ENCODE data around the gene CA10. TPM values are rescaled to one million over a fixed set of nuclear protein-coding genes. Genes with fewer than 3 reads are reported as not detected.

Gene CA10
- total and polyA plus RNA-seq, 2 donors (not counting 3 experiments of a cell fraction or from before 2014, with no cell fraction given), result not detected

- CTCF ChIA-PET, result no interaction called here
- Histone ChIP-seq H3K4me2 (ENCODE audit: insufficient read depth, low read length) (no peak overlapping the region), H3K9me3 (replicated peaks; ENCODE audit: control insufficient read depth, insufficient read depth, low read length) (peaks cover 1% of the 10 kb centered on the region), H2AFZ (ENCODE audit: low read depth, low read length) (no peak overlapping the region), H3K9me1 (replicated peaks; ENCODE audit: control insufficient read depth, extremely low read depth, insufficient read depth, low read length) (no peaks in the 10 kb centered on the region), H4K20me1 (replicated peaks; ENCODE audit: control insufficient read depth, extremely low read depth, insufficient read depth, low read length) (no peaks in the 10 kb centered on the region), H3K9ac (replicated peaks; ENCODE audit: extremely low read depth, insufficient read depth, low read length) (no peak overlapping the region), H3K36me3 (ENCODE audit: control insufficient read depth in 2 of 2, extremely low read depth in 1 of 2, insufficient read depth in 2 of 2, low read length in 2 of 2) (no peaks in the 10 kb centered on the region), H3K4me3 (replicated peaks in 1 of 3; ENCODE audit: insufficient read depth in 1 of 3, low read depth in 1 of 3, low read length in 3 of 3) (no peak overlapping the region), H3K79me2 (ENCODE audit: control insufficient read depth, insufficient read depth, low read length) (no peaks in the 10 kb centered on the region), H3K27ac (ENCODE audit: insufficient read depth, low read depth, low read length) (no peak overlapping the region), H3K4me1 (ENCODE audit: control insufficient read depth, extremely low read depth, insufficient read depth, low read length) (no peaks in the 10 kb centered on the region), H3K27me3 (ENCODE audit: control insufficient read depth in 2 of 2, insufficient read depth in 2 of 2, low read length in 2 of 2) (no peaks in the 10 kb centered on the region)
- POLR2A ChIA-PET, result no interaction called here
- dilution Hi-C loops (cut with MboI; ENCODE audit: extremely low pct_ligation_motif_present, low sequenced_read_pairs) (no loop called here), intact Hi-C loops (cut with micrococcal nuclease) (no loop called here)
- DNase-seq (ENCODE audit: low read depth, low spot score), result no peak
- no TSS peak for BruUV-seq (replicated peaks)
- FAIRE-seq, result no peak
- TF ChIP-seq MAX (IDR thresholded peaks at IDR 0.05; ENCODE audit: insufficient read depth, insufficient read length), result no peak
- no peak for TF ChIP-seq EZH2 (IDR thresholded peaks at IDR 0.05; ENCODE audit: borderline replicate concordance, low read depth, low read length, severe bottlenecking)
- no peak for TF ChIP-seq POLR2A (IDR thresholded peaks at IDR 0.05; ENCODE audit: low read depth, low read length)
- no peak for TF ChIP-seq GATA2 (IDR thresholded peaks at IDR 0.05; ENCODE audit: insufficient read depth, insufficient read length, low read depth, low read length)
- TF ChIP-seq CTCF (IDR thresholded peaks at IDR 0.05; ENCODE audit: extremely low read depth in 1 of 2, insufficient read depth in 1 of 2, low read depth in 1 of 2, low read length in 2 of 2), result no peak
- TF ChIP-seq JUN (IDR thresholded peaks at IDR 0.05; ENCODE audit: borderline replicate concordance, insufficient read depth, insufficient read length, low read depth), result no peak
- TF ChIP-seq FOS (IDR thresholded peaks at IDR 0.05; ENCODE audit: borderline replicate concordance, insufficient read depth, low read length), result no peak
- no peak for TF ChIP-seq MYC (IDR thresholded peaks at IDR 0.05; ENCODE audit: low read depth, low read length)
- TF ChIP-seq POLR2AphosphoS5 (IDR thresholded peaks at IDR 0.05; ENCODE audit: insufficient read depth, low read depth, low read length), result no peak
Observed at GRCh38 chr17:51848451-51848850, 310.1 kb downstream of the CA10 start.
